ENCODE data around the gene PCDHGC4.

PCDHGC4 gene

GRCh38 chr5:141522301-141522700 lies 37.5 kb downstream of the PCDHGC4 start:
- TF ChIP-seq, protein P1, sequence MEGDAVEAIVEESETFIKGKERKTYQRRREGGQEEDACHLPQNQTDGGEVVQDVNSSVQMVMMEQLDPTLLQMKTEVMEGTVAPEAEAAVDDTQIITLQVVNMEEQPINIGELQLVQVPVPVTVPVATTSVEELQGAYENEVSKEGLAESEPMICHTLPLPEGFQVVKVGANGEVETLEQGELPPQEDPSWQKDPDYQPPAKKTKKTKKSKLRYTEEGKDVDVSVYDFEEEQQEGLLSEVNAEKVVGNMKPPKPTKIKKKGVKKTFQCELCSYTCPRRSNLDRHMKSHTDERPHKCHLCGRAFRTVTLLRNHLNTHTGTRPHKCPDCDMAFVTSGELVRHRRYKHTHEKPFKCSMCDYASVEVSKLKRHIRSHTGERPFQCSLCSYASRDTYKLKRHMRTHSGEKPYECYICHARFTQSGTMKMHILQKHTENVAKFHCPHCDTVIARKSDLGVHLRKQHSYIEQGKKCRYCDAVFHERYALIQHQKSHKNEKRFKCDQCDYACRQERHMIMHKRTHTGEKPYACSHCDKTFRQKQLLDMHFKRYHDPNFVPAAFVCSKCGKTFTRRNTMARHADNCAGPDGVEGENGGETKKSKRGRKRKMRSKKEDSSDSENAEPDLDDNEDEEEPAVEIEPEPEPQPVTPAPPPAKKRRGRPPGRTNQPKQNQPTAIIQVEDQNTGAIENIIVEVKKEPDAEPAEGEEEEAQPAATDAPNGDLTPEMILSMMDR (conservative IDR thresholded peaks at IDR 0.05; ENCODE audit: low read depth, low read length), result no peak
- H3K4me3 ChIP-seq (ENCODE audit: low read length), result no peak overlapping the region
- no peak for DNase-seq (ENCODE audit: low read depth)

DNA sequence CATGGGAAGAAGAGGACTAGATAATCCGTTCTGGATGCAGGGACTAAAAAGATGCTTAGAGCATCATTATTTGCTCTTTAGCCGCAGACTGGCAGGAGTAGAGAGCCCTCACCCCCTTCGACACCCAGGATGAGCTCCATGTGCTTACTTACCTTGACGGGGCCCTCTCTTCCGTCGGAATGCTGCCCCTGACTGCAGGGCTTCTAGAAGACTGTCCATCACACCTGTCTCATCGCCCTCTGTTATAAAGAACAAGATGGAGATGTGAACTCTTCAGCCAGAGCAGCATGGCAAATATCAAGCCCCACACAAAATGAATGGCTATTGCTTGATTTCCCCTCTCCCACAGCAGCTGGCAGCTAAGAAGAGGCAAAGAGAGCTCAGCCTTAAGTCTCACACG lies 39.2 kb downstream of the PCDHGC4 start:
- no peak overlapping the region for H3K4me3 ChIP-seq (ENCODE audit: low read length)
- TF ChIP-seq, protein P1 (conservative IDR thresholded peaks at IDR 0.05; ENCODE audit: low read depth, low read length), result no peak
- no peak for DNase-seq (ENCODE audit: low read depth)

DNA sequence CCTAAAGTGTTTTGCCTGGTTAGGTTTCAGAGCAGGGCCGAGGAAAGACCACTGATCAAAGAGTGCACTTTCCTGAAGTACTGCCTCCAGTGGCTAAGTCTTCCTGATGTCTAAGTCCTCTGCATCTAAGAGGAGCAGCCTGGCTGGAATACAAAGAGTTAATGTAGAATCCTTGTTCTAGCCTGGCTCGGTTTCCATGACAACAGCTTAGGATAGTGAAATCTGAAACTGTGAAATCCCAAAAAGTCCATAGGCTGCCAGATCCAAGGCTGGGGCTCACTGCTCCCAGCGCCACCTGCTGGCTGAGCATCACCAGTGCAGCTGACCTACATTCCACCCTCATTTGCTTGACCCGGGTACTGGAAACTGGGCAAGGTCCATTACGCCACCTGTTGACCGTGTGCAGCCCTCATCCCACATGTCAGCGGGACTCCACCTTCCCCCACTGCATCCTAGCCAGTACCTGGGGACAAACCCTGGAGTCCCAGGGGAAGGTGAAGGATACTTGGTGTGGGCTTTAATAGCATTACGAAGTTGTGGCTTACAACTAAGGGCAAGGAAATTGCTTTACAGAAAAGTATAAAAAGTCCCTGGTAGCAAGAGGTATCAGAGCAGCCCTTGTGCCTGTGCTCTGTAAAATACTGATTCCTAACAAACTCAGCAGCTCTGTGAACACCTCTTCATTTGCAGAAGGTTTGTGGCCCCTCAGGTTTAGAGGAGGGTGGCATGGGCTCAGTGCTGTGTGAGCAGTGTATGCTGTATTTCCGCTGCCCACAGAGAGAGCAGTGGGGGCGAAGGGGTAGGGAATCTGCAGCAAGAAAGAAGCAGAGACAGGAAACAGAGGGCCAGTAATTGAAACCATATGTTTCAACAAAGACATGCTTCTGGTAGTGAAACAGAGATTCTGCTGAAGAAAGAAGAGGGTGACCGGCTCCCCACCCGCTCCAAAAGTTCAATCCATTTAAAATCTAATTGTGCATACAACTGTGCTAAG lies 40.1 kb downstream of the PCDHGC4 start:
- TF ChIP-seq, protein P1 (conservative IDR thresholded peaks at IDR 0.05; ENCODE audit: low read depth, low read length), result peak; percentile 100
- DNase-seq (ENCODE audit: low read depth), result peak; percentile 93
- H3K4me3 ChIP-seq (ENCODE audit: low read length), result no peak overlapping the region

DNA sequence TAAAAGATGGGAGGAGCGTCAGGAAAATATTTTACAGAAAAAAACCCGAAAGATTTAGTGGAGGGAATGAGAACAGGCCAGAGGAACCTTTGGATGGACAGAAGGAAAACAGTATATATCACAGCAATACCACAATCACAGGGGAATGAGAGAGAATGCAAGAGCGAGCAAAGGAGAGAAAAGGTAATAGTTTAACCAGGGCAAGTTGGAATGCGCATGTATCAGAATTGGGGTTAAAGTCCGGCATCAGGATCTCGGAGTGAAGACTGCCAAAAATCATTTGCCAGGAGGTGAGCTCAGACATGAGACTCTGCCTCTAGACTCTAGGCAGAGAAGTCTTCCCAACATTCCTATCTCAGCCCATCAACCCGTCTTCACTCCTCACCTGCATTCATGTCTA lies 40.8 kb downstream of the PCDHGC4 start:
- H3K4me3 ChIP-seq (ENCODE audit: low read length), result no peak overlapping the region
- DNase-seq (ENCODE audit: low read depth), result no peak
- TF ChIP-seq, protein P1 (conservative IDR thresholded peaks at IDR 0.05; ENCODE audit: low read depth, low read length), result no peak

DNA sequence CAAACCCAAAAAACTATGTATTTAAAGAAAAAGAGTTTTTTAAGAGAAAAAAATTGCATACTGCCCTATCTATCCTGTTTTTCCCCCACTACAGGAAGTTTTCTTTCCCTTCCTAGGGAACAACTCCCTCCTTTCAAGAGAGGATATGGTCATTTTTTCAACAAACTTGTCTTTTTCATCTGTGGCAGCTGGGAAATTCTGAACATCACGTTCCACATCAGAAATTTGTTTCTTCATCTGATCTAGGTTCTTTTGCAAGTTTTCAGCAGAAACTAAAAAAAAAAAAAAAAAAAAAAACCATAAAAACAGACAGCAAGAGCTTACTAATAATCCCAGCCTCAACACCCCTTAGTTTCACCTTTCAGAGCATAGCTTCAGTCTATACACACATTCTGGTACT lies 42.6 kb downstream of the PCDHGC4 start:
- DNase-seq (ENCODE audit: low read depth), result no peak
- TF ChIP-seq, protein P1 (conservative IDR thresholded peaks at IDR 0.05; ENCODE audit: low read depth, low read length), result no peak
- no peak overlapping the region for H3K4me3 ChIP-seq (ENCODE audit: low read length)

- no peak overlapping the region for H3K4me3 ChIP-seq (ENCODE audit: low read length)
- no peak for DNase-seq (ENCODE audit: low read depth)
- TF ChIP-seq, protein P1 (conservative IDR thresholded peaks at IDR 0.05; ENCODE audit: low read depth, low read length), result no peak
These were observed 43.6 kb downstream of the PCDHGC4 start for GRCh38 chr5:141528291-141528984.
